ENCODE measurements around the gene LARGE1. TPM values are rescaled to one million over a fixed set of nuclear protein-coding genes. Genes with fewer than 3 reads are reported as not detected.
A peak's percentile ranks its signal among the peaks of the same experiment; 100 is the strongest.

Gene LARGE1
- total RNA-seq, 1 donor, result 22.8 TPM

- no peak for DNase-seq (ENCODE audit: insufficient read length, low spot score, missing footprints)
- H2AFZ ChIP-seq (ENCODE audit: low read length), result no peak overlapping the region
- H3K4me1 ChIP-seq (ENCODE audit: insufficient read depth, low read length), result no peaks in the 10 kb centered on the region
- no peaks in the 10 kb centered on the region for H3K9me3 ChIP-seq (ENCODE audit: low read depth, low read length)
- no peaks in the 10 kb centered on the region for H3K36me3 ChIP-seq (ENCODE audit: insufficient read depth, low read length)
- no peak overlapping the region for H3K4me3 ChIP-seq (ENCODE audit: insufficient read depth, low read length)
- H4K20me1 ChIP-seq (ENCODE audit: insufficient read depth, low read length), result no peaks in the 10 kb centered on the region
- H3K27ac ChIP-seq (ENCODE audit: low read depth, low read length), result no peak overlapping the region
- H3K27me3 ChIP-seq (ENCODE audit: insufficient read depth, low read length), result no peaks in the 10 kb centered on the region
- no peak overlapping the region for H3K4me2 ChIP-seq (ENCODE audit: insufficient read depth, low read length)
- no peaks in the 10 kb centered on the region for H3K79me2 ChIP-seq (ENCODE audit: insufficient read depth, low read length)
- TF ChIP-seq, protein P1, sequence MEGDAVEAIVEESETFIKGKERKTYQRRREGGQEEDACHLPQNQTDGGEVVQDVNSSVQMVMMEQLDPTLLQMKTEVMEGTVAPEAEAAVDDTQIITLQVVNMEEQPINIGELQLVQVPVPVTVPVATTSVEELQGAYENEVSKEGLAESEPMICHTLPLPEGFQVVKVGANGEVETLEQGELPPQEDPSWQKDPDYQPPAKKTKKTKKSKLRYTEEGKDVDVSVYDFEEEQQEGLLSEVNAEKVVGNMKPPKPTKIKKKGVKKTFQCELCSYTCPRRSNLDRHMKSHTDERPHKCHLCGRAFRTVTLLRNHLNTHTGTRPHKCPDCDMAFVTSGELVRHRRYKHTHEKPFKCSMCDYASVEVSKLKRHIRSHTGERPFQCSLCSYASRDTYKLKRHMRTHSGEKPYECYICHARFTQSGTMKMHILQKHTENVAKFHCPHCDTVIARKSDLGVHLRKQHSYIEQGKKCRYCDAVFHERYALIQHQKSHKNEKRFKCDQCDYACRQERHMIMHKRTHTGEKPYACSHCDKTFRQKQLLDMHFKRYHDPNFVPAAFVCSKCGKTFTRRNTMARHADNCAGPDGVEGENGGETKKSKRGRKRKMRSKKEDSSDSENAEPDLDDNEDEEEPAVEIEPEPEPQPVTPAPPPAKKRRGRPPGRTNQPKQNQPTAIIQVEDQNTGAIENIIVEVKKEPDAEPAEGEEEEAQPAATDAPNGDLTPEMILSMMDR (IDR thresholded peaks at IDR 0.05; ENCODE audit: extremely low read depth, low read depth, low read length), result no peak
These were observed 620.9 kb downstream of the LARGE1 start for GRCh38 chr22:33299245-33299956.

DNA sequence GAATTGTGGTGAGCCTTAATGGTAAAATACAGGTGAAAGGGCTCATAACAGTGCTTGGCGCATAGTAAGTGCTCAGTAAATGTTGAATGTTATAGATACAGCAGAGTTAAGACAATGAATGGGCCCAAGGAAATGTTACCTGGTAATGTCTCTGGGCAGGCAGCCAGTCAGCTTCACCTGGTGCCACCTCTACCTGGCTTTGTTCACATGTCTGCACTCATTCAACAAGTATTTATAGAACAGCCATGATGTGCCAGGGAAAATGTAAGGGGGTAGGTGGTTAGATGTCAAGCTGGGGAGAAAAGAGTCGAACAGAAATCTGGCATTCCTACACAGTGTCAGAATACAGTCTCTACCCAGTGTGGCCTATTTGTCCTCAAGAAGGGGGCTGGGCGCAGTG, 623.3 kb downstream of the LARGE1 start:
- H3K4me1 ChIP-seq (ENCODE audit: insufficient read depth, low read length), result no peaks in the 10 kb centered on the region
- H3K36me3 ChIP-seq (ENCODE audit: insufficient read depth, low read length), result no peaks in the 10 kb centered on the region
- TF ChIP-seq, protein P1 (IDR thresholded peaks at IDR 0.05; ENCODE audit: extremely low read depth, low read depth, low read length), result no peak
- no peaks in the 10 kb centered on the region for H3K9me3 ChIP-seq (ENCODE audit: low read depth, low read length)
- H3K27me3 ChIP-seq (ENCODE audit: insufficient read depth, low read length), result no peaks in the 10 kb centered on the region
- H3K4me3 ChIP-seq (ENCODE audit: insufficient read depth, low read length), result no peak overlapping the region
- H3K4me2 ChIP-seq (ENCODE audit: insufficient read depth, low read length), result no peak overlapping the region
- H3K27ac ChIP-seq (ENCODE audit: low read depth, low read length), result no peak overlapping the region
- DNase-seq (ENCODE audit: insufficient read length, low spot score, missing footprints), result no peak
- no peaks in the 10 kb centered on the region for H3K79me2 ChIP-seq (ENCODE audit: insufficient read depth, low read length)
- no peaks in the 10 kb centered on the region for H4K20me1 ChIP-seq (ENCODE audit: insufficient read depth, low read length)
- H2AFZ ChIP-seq (ENCODE audit: low read length), result no peak overlapping the region

GRCh38 chr22:33288078-33288477, 632.2 kb downstream of the LARGE1 start:
- Histone ChIP-seq H3K36me3 (ENCODE audit: insufficient read depth, low read length) (no peaks in the 10 kb centered on the region), H3K27me3 (ENCODE audit: insufficient read depth, low read length) (no peaks in the 10 kb centered on the region), H3K4me2 (ENCODE audit: insufficient read depth, low read length) (no peak overlapping the region), H3K27ac (ENCODE audit: low read depth, low read length) (no peak overlapping the region), H3K79me2 (ENCODE audit: insufficient read depth, low read length) (no peaks in the 10 kb centered on the region), H2AFZ (ENCODE audit: low read length) (no peak overlapping the region), H4K20me1 (ENCODE audit: insufficient read depth, low read length) (no peaks in the 10 kb centered on the region), H3K4me3 (ENCODE audit: insufficient read depth, low read length) (no peak overlapping the region), H3K4me1 (ENCODE audit: insufficient read depth, low read length) (no peaks in the 10 kb centered on the region), H3K9me3 (ENCODE audit: low read depth, low read length) (no peaks in the 10 kb centered on the region)
- peak; percentile 47 for DNase-seq (ENCODE audit: insufficient read length, low spot score, missing footprints)
- TF ChIP-seq, protein P1 (IDR thresholded peaks at IDR 0.05; ENCODE audit: extremely low read depth, low read depth, low read length), result no peak

DNA sequence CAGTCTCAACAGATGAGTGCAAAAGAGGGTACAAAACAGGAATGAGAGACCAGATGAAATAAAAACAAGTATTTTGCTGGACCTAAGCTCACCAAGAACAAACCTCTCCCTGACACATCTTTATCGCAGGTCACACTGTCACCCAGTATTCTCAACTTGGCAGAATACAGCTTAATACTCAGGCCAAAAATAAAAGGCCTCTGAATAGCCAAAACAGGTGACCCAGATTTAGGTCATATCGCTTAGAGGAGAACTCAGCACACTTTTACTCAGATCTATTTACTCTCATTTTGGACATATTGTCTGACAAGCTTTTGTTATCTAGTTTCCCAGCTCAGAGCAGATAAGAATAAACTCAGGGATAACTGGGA, 645.2 kb downstream of the LARGE1 start:
- no peaks in the 10 kb centered on the region for H3K27me3 ChIP-seq (ENCODE audit: insufficient read depth, low read length)
- H4K20me1 ChIP-seq (ENCODE audit: insufficient read depth, low read length), result no peaks in the 10 kb centered on the region
- no peaks in the 10 kb centered on the region for H3K79me2 ChIP-seq (ENCODE audit: insufficient read depth, low read length)
- H3K36me3 ChIP-seq (ENCODE audit: insufficient read depth, low read length), result no peaks in the 10 kb centered on the region
- H3K27ac ChIP-seq (ENCODE audit: low read depth, low read length), result no peak overlapping the region
- H3K9me3 ChIP-seq (ENCODE audit: low read depth, low read length), result no peaks in the 10 kb centered on the region
- no peak for DNase-seq (ENCODE audit: insufficient read length, low spot score, missing footprints)
- no peak overlapping the region for H3K4me2 ChIP-seq (ENCODE audit: insufficient read depth, low read length)
- no peaks in the 10 kb centered on the region for H3K4me1 ChIP-seq (ENCODE audit: insufficient read depth, low read length)
- no peak overlapping the region for H3K4me3 ChIP-seq (ENCODE audit: insufficient read depth, low read length)
- no peak overlapping the region for H2AFZ ChIP-seq (ENCODE audit: low read length)
- TF ChIP-seq, protein P1 (IDR thresholded peaks at IDR 0.05; ENCODE audit: extremely low read depth, low read depth, low read length), result no peak

All from osteoblast (primary cell).